MM.1S (cell line): ENCODE data around the gene LANCL2.

Source experiments
- DNase-seq: peaks from one replicate; pipeline ENCODE4 v3.0.0-alpha.2; 2015
- H2AFZ ChIP-seq: fragments of 300-600 bp; sonication (generic); 2 replicates; pipeline ENCODE4 v1.6.0; 2016; ENCODE audit warnings: antibody characterized with exemption, low read length
- H3F3A ChIP-seq: fragments of 300-600 bp; sonication (generic); 2 replicates; pipeline ENCODE4 v1.6.1; 2016; ENCODE audit warnings: mild to moderate bottlenecking, antibody characterized with exemption, low read length, moderate library complexity, mixed read lengths; ENCODE audit not compliant: insufficient read depth
- H3K27ac ChIP-seq: fragments of 300-600 bp; sonication (generic); 2 replicates; pipeline ENCODE4 v1.5.1; 2016; ENCODE audit warnings: mild to moderate bottlenecking, low read length
- H3K27me3 ChIP-seq: fragments of 300-600 bp; sonication (generic); replicated peaks from 2 replicates; pipeline ENCODE4 v1.6.0; 2016; ENCODE audit warnings: low read length; ENCODE audit not compliant: insufficient read depth
- H3K36me3 ChIP-seq: fragments of 300-600 bp; sonication (generic); replicated peaks from 2 replicates; pipeline ENCODE4 v1.6.1; 2016; ENCODE audit warnings: mild to moderate bottlenecking, low read length, mixed read lengths; ENCODE audit not compliant: insufficient read depth
- H3K4me1 ChIP-seq: fragments of 300-600 bp; sonication (generic); 2 replicates; pipeline ENCODE4 v1.6.1; 2016; ENCODE audit warnings: low read length, mixed read lengths
- H3K4me2 ChIP-seq: fragments of 300-600 bp; sonication (generic); 2 replicates; pipeline ENCODE4 v1.6.0; 2016; ENCODE audit warnings: low read depth, low read length
- H3K4me3 ChIP-seq: fragments of 300-600 bp; sonication (generic); 2 replicates; pipeline ENCODE4 v1.5.1; 2016; ENCODE audit warnings: low read length, mixed read lengths
- H3K79me2 ChIP-seq: fragments of 300-600 bp; sonication (generic); 2 replicates; pipeline ENCODE4 v1.6.1; 2016; ENCODE audit warnings: mixed run types, low read length, mixed read lengths
- H3K9ac ChIP-seq: fragments of 300-600 bp; sonication (generic); 2 replicates; pipeline ENCODE4 v1.6.1; 2016; ENCODE audit warnings: low read length, mixed read lengths
- H3K9me2 ChIP-seq: fragments of 300-600 bp; sonication (generic); replicated peaks from 2 replicates; pipeline ENCODE4 v1.6.1; 2016; ENCODE audit warnings: mild to moderate bottlenecking, low read length, mixed read lengths; ENCODE audit not compliant: insufficient read depth
- H3K9me3 ChIP-seq: fragments of 300-600 bp; sonication (generic); replicated peaks from 2 replicates; pipeline ENCODE4 v1.6.1; 2016; ENCODE audit warnings: mild to moderate bottlenecking, low read length, mixed read lengths; ENCODE audit not compliant: insufficient read depth
- H4K20me1 ChIP-seq: fragments of 300-600 bp; sonication (generic); 2 replicates; pipeline ENCODE4 v1.6.1; 2016; ENCODE audit warnings: mild to moderate bottlenecking, low read length, moderate library complexity, mixed read lengths; ENCODE audit not compliant: insufficient read depth
- CTCF ChIP-seq: fragments of 300-600 bp; sonication (generic); IDR thresholded peaks from 2 replicates; pipeline ENCODE4 v1.5.1; 2016; ENCODE audit warnings: antibody characterized with exemption, low read length, mixed read lengths
- EZH2 ChIP-seq: fragments of 300-600 bp; sonication (generic); optimal IDR thresholded peaks from 2 replicates; pipeline ENCODE3; 2017; ENCODE audit warnings: low read depth, mild to moderate bottlenecking, antibody characterized with exemption, low read length, mixed read lengths
- EZH2phosphoT487 ChIP-seq: fragments of 300-600 bp; sonication (generic); IDR thresholded peaks from 2 replicates; pipeline ENCODE4 v1.6.1; 2018; ENCODE audit warnings: antibody characterized with exemption, low read length

LANCL2 gene

GRCh38 chr7:55369427-55370400 is 4.6 kb downstream of the LANCL2 start:
- H3K27me3 ChIP-seq, result no peaks in the 10 kb centered on the region
- DNase-seq, result no peak
- peaks cover 11% of the 10 kb centered on the region for H3K4me1 ChIP-seq
- no peak overlapping the region for H3K4me3 ChIP-seq
- H3K4me2 ChIP-seq, result no peak overlapping the region
- H3K27ac ChIP-seq, result no peak overlapping the region
- TF ChIP-seq CTCF (no peak), EZH2phosphoT487 (no peak), EZH2 (no peak)
- H4K20me1 ChIP-seq, result no peaks in the 10 kb centered on the region
- H3K79me2 ChIP-seq, result peaks cover 29% of the 10 kb centered on the region
- no peak overlapping the region for H2AFZ ChIP-seq
- no peak overlapping the region for H3K9ac ChIP-seq
- no peaks in the 10 kb centered on the region for H3K36me3 ChIP-seq
- H3K9me3 ChIP-seq, result no peaks in the 10 kb centered on the region
- no peaks in the 10 kb centered on the region for H3K9me2 ChIP-seq
- peaks cover 6% of the 10 kb centered on the region; the same call in 1 of the 2 replicates for H3F3A ChIP-seq

- H3K27me3 ChIP-seq, result no peaks in the 10 kb centered on the region
- H3K79me2 ChIP-seq, result peaks cover 41% of the 10 kb centered on the region
- H2AFZ ChIP-seq, result no peak overlapping the region
- H3K4me1 ChIP-seq, result no peaks in the 10 kb centered on the region
- no peaks in the 10 kb centered on the region for H3K36me3 ChIP-seq
- no peak for TF ChIP-seq CTCF
- TF ChIP-seq EZH2, result no peak
- no peak for TF ChIP-seq EZH2phosphoT487
- no peaks in the 10 kb centered on the region for H3F3A ChIP-seq
- H3K4me2 ChIP-seq, result no peak overlapping the region
- no peak overlapping the region for H3K4me3 ChIP-seq
- H4K20me1 ChIP-seq, result no peaks in the 10 kb centered on the region
- no peak overlapping the region for H3K9ac ChIP-seq
- H3K9me3 ChIP-seq, result no peaks in the 10 kb centered on the region
- DNase-seq, result no peak
- no peaks in the 10 kb centered on the region for H3K9me2 ChIP-seq
- H3K27ac ChIP-seq, result no peak overlapping the region
These were observed 9.1 kb downstream of the LANCL2 start for GRCh38 chr7:55374213-55374612.

- Histone ChIP-seq H3K9me3 (no peaks in the 10 kb centered on the region), H4K20me1 (no peaks in the 10 kb centered on the region), H3K4me3 (no peak overlapping the region), H3K27me3 (no peaks in the 10 kb centered on the region), H3K79me2 (peaks cover 31% of the 10 kb centered on the region), H2AFZ (no peak overlapping the region), H3K4me2 (no peak overlapping the region), H3K4me1 (no peaks in the 10 kb centered on the region), H3K9ac (no peak overlapping the region), H3F3A (no peaks in the 10 kb centered on the region), H3K36me3 (no peaks in the 10 kb centered on the region), H3K27ac (no peak overlapping the region), H3K9me2 (no peaks in the 10 kb centered on the region)
- TF ChIP-seq EZH2 (no peak), EZH2phosphoT487 (no peak), CTCF (no peak)
- DNase-seq, result no peak
These were observed 10.1 kb downstream of the LANCL2 start for GRCh38 chr7:55375237-55375636.
